Inferior parietal cortex (tissue), 1 donor: ENCODE measurements around the gene MINDY3.
"Not testable (repeated sequence)": the region's sequence is repeated elsewhere in the genome, so short reads cannot be mapped to it uniquely, and the experiment has no call there.

Experiments used
- DNase-seq: peaks from one replicate; pipeline ENCODE4 v3.0.0-alpha.2; 2016; ENCODE audit errors: extremely low spot score

Gene MINDY3

DNA sequence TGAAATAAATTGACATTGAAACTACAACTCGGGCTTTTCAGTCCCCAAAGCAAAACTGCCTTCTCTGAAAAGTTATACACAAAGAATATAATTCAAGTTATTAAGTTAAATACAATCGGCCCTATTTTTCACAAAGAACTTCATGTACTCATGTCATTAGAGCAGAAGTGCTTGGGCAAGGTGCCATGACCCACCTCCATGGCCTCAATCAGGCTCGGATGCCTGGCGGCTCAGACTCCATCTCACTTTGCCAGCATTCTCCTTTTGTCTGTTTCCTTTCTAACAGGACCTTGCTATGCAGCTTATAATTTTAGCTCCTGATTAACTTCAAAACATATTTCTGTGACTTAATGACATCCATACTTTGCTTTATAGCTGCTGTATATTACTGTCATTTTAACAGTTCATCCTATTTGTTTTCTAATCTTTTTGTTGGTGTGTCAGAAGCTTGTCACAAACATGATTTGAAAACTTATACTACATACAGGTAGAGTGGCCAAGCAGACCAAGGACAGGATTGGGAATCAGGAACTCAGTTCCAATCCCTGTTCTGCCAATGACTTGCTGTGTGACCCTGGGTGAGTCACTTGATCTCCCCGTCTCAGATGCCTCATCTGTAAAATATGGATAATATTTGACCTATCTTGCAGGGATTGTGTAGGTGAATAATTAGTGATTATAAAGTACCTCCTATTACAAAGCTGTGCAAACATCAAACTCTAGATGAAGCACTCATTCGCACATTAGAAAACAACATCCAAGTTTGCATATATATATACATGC lies 79.8 kb downstream of the MINDY3 start:
- no peak for DNase-seq

DNA sequence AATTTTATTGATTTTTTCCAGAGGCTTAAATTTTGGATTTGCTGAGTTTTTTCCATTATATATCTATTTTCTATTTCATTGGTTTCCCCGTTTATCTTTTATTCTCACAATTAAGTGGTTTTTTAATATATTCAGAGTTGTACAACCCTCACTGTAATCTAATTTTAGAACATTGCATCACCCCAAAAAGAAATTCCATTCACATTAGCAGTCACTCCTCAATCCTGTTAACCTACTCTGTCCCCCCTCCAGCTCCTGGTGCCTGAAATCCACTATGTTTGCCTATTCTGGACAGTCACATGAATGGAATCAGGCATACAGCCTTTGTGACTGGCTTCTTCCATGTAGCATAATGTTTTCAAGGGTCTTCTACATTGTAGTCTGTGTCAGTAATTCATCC lies 84.8 kb downstream of the MINDY3 start:
- DNase-seq = no peak

- not testable (repeated sequence) for DNase-seq
Observed at GRCh38 chr10:15774534-15774933, 85.8 kb downstream of the MINDY3 start.

- no peak for DNase-seq
Observed at GRCh38 chr10:15764892-15765454, 95.3 kb downstream of the MINDY3 start.

GRCh38 chr10:15763006-15763405 lies 97.3 kb downstream of the MINDY3 start:
- no peak for DNase-seq

DNA sequence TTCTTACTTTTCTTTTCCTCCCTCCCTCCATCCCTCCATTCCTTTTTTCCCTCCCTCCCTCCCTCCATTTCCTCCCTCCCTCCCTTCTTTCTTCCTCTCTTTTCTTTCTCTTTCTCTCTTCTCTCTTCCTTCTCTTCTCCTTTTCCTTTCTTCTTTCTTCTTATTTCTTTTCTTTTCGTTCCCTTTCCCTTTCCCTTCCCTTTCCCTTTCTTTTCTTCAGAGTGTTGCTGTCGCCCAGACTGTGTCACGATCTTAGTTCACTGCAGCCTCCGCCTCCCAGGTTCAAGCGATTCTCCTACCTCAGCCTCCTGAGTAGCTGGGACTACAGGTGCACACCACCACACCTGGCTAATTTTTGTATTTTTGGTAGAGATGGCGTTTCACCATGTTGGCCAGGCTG lies 98.1 kb downstream of the MINDY3 start:
- DNase-seq = not testable (repeated sequence)

GRCh38 chr10:15761224-15761623 lies 99.1 kb downstream of the MINDY3 start:
- DNase-seq = not testable (repeated sequence)

DNA sequence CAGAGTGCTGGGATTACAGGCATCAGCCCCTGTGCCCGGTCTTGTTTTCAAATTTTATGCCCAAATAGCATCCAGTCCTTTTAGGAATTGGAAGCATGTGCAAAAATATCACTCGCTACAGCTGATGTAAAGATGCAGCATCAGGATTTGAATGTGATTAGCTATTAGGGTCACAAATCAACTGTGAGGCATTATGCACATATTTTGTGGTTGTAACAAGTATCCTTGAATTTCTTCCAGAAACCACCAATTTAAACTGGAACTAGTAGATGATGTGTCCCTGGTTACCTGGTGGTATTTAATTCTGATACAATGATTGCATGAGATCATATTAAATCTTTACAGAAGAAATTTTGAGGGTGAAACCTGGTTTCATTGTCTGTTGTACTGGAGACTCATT lies 99.6 kb downstream of the MINDY3 start:
- DNase-seq = no peak

- DNase-seq = no peak
Observed at GRCh38 chr10:15759265-15759664, 101.0 kb downstream of the MINDY3 start.

GRCh38 chr10:15758618-15759017 lies 101.7 kb downstream of the MINDY3 start:
- no peak for DNase-seq

GRCh38 chr10:15754937-15755336 lies 105.4 kb downstream of the MINDY3 start:
- DNase-seq = no peak

DNA sequence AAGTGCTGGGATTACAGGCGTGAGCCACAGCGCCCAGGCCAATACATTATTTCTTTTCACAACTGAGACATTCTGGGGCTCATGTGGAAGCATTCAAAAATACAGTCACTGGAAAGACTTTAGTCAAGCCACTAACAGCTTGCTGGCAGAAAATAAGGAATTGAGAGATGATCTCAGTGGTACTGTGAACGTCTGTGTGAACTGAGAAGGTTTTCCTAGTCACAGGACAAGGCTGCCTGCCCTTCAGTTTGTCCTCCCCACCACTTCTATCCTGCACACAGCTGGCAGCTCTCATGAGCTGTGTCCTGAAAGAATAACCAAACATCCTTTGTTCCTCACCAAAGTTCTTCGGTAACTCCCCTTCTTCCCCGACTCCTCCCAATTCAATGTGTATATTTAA lies 109.3 kb downstream of the MINDY3 start:
- DNase-seq = no peak

GRCh38 chr10:15748126-15748525 lies 112.2 kb downstream of the MINDY3 start:
- DNase-seq = no peak

GRCh38 chr10:15747632-15748031 lies 112.7 kb downstream of the MINDY3 start:
- no peak for DNase-seq

DNA sequence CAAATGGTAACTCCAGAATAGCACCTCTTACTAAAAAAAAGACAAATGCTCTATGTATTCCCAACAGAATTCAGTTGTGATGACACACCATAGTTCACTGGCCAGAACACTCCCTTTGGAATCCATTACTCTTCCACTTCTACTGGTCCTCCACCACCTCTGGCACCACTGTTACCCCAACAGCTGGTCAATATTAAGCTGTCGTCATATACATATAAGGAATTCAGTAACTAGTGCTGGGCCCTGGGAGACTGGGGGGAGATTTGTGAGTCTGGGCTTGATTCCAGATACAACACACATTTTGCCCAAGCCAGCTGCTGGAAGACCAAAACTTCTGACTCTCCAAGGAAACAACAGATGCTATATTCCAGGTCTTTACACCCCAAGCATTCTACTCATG lies 114.6 kb downstream of the MINDY3 start:
- DNase-seq = no peak

DNA sequence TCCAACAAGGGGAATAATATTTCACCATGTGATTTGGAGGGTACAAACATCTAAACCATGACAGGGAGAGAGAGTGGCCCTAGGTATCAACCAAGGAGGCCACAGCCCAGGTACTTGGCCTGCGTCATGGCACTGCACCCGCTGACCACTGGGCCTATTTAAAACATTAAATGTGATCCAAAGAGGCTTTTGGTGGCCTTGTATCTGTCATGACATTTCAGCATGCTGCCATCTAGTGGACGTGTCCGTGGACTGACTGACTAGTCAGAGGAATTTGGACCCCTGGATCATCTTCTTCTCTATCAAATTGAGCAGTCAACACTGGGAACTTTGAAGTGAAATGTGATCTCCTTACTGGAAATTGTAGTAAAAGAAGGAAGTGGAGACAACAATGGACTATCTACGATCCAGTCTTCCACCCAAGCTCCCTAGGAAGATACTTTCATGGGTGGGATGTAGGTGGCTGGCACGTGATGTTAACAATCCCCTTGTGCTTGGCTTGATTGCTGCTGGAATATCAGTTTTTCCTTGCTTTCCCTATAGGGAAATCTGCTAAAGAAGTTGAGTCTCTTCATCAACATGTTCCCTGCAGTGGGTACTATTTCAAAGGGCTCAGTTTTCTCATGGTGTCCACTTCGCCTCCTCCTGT lies 116.0 kb downstream of the MINDY3 start:
- DNase-seq = peak; percentile 44

- no peak for DNase-seq
Observed at GRCh38 chr10:15743443-15743842, 116.9 kb downstream of the MINDY3 start.

DNA sequence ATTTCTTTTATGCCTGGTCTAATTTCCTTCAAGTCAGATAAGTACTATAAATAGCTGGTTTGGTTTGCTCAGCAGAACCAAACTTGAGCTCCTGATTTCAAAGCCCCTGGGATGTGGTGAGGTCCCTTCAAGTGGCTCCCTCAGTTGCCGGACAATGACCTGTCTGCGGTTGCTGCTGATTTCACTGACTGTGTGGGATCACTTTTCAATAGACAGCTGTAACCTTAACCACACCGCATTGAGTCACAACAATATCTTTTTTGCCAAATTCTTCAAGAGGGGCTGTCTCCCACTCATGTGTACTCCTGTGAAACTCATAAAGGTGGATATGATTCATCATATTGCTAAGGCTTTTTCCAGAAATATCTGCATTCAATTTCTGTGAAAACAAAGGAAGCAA lies 117.5 kb downstream of the MINDY3 start:
- DNase-seq = no peak

GRCh38 chr10:15742102-15742501 lies 118.2 kb downstream of the MINDY3 start:
- DNase-seq = no peak

GRCh38 chr10:15741581-15741980 lies 118.7 kb downstream of the MINDY3 start:
- DNase-seq = no peak

- no peak for DNase-seq
Observed at GRCh38 chr10:15740261-15740660, 120.0 kb downstream of the MINDY3 start.

GRCh38 chr10:15739254-15739970 lies 120.9 kb downstream of the MINDY3 start:
- no peak for DNase-seq
